ENCODE data around the gene SAMD10. TPM values are rescaled to one million over a fixed set of nuclear protein-coding genes. Genes with fewer than 3 reads are reported as not detected.
"Not testable (repeated sequence)": the region's sequence is repeated elsewhere in the genome, so short reads cannot be mapped to it uniquely, and the experiment has no call there.

SAMD10 gene
- total RNA-seq, 2 donors from 2014 or later, result 2.7 to 3.8 TPM

GRCh38 chr20:63972312-63973159 is 6.9 kb downstream of the SAMD10 start:
- ATAC-seq, result no peak
- DNase-seq, result peak; percentile 46

GRCh38 chr20:63971960-63972311 is 7.5 kb downstream of the SAMD10 start:
- intact Hi-C loops (cut with DNase I), result loop anchor here (5.0 kb wide), 3 partner anchors 65 to 435 kb away; partner anchors contain the start of gene PTK6 (in 1 of the 2)
- ATAC-seq, DNase-seq: not testable (repeated sequence)

More at GRCh38 chr20:63972312-63973159, 6.9 kb downstream of the SAMD10 start:
- intact Hi-C loops (cut with DNase I), result loop anchor here (5.0 kb wide), 3 partner anchors 65 to 435 kb away; partner anchors contain the start of gene PTK6 (in 1 of the 2)

- ATAC-seq, result no peak
- DNase-seq, result no peak
- intact Hi-C loops (cut with DNase I), result loop anchor here (5.0 kb wide), 3 partner anchors 64 to 434 kb away; partner anchors contain the start of gene PTK6 (in 1 of the 2)
These were observed 8.6 kb downstream of the SAMD10 start for GRCh38 chr20:63970714-63971431.

GRCh38 chr20:63969838-63970713 is 9.4 kb downstream of the SAMD10 start, which contains the start of gene ZNF512B:
Gene ZNF512B, minus strand, starts transcription at chr20:63969930. Its CDS starts 1,980 bp downstream, at chr20:63967950.
- intact Hi-C loops (cut with DNase I), result loop anchor here (5.0 kb wide), 3 partner anchors 63 to 433 kb away; partner anchors contain the start of gene PTK6 (in 1 of the 2)
- ATAC-seq (peak; percentile 43 to 64), DNase-seq (peak; percentile 82)

GRCh38 chr20:63968928-63969760 is 10.3 kb downstream of the SAMD10 start:
- intact Hi-C loops (cut with DNase I), result no loop called here

GRCh38 chr20:63968136-63968927 is 11.1 kb downstream of the SAMD10 start:
- intact Hi-C loops (cut with DNase I), result no loop called here
- DNase-seq (peak; percentile 26), ATAC-seq (no peak)

More at GRCh38 chr20:63968928-63969760, 10.3 kb downstream of the SAMD10 start:
- peak; percentile 31 for DNase-seq
- ATAC-seq, result no peak

- ATAC-seq, result no peak
- DNase-seq, result peak; percentile 26
- intact Hi-C loops (cut with DNase I), result no loop called here
These were observed 11.9 kb downstream of the SAMD10 start for GRCh38 chr20:63967330-63968135.

- ATAC-seq, result no peak
- intact Hi-C loops (cut with DNase I), result no loop called here
- no peak for DNase-seq
These were observed 12.5 kb downstream of the SAMD10 start for GRCh38 chr20:63966944-63967322.

GRCh38 chr20:63966172-63966943 is 13.1 kb downstream of the SAMD10 start:
- DNase-seq (peak; percentile 19), ATAC-seq (no peak)
- intact Hi-C loops (cut with DNase I), result no loop called here

- intact Hi-C loops (cut with DNase I), result no loop called here
- ATAC-seq (no peak), DNase-seq (peak; percentile 16)
These were observed 15.0 kb downstream of the SAMD10 start for GRCh38 chr20:63964412-63964811.

GRCh38 chr20:63963784-63964301 is 15.6 kb downstream of the SAMD10 start:
- ATAC-seq (no peak), DNase-seq (peak; percentile 9)
- intact Hi-C loops (cut with DNase I), result no loop called here

- no peak for DNase-seq
- intact Hi-C loops (cut with DNase I), result no loop called here
These were observed 16.1 kb downstream of the SAMD10 start for GRCh38 chr20:63963348-63963741.

GRCh38 chr20:63962426-63963347 is 16.8 kb downstream of the SAMD10 start:
- no peak for ATAC-seq
- intact Hi-C loops (cut with DNase I), result no loop called here

More at GRCh38 chr20:63963348-63963741, 16.1 kb downstream of the SAMD10 start:
- ATAC-seq, result no peak

GRCh38 chr20:63961664-63962425 is 17.6 kb downstream of the SAMD10 start:
- no peak for DNase-seq
- no peak for ATAC-seq
- intact Hi-C loops (cut with DNase I), result no loop called here

More at GRCh38 chr20:63962426-63963347, 16.8 kb downstream of the SAMD10 start:
- no peak for DNase-seq
